GM19238 (cell line): ENCODE measurements around the gene MIS18A.
"Not testable (repeated sequence)": the region's sequence is repeated elsewhere in the genome, so short reads cannot be mapped to it uniquely, and the experiment has no call there.

Experiments
- DNase-seq: peaks from one replicate; pipeline ENCODE4 v3.0.0; 2011; ENCODE audit warnings: low spot score; ENCODE audit not compliant: insufficient read length

The MIS18A gene

DNA sequence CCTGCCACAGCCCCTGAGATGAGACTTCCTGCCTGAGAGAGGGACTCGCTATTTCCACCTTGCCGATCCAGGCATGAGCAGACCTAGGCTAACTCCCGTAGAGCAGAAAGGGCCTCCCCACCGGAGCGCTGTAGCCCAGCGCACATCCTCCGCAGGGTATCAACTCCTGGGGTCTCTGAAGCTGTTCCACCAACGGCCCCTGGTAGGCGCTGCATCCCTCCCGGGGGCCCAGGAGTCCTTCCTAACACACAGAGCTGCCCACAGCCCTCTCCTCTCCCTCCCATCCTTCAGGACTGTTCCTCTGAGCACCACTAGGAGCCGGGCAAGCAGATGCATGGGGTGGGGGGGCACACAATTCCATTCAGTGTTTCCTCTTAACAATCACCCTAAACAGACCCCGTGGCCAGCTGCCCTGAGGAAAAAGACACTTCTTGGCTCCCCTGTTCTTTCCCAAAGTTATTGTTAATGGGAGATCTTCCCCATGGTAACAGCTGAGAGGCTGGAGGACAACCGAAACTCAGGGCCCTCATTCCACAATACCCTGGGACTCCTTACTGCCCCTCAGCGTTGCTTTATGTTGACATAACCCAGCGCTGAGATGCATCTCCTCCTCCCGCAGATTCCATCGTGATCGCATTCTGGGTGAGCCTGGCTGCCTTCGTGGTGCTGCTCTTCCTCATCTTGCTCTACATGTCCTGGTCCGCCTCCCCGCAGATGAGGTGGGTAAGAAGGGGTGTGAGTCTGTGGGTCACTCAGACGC, 27.4 kb upstream of the MIS18A start:
- DNase-seq: no peak

- no peak for DNase-seq
Measured at GRCh38 chr21:32304998-32305397, 26.1 kb upstream of the MIS18A start.

GRCh38 chr21:32303385-32303784, 24.5 kb upstream of the MIS18A start:
- DNase-seq: no peak

GRCh38 chr21:32302560-32302959, 23.7 kb upstream of the MIS18A start:
- DNase-seq: no peak

GRCh38 chr21:32301596-32301995, 22.7 kb upstream of the MIS18A start:
- DNase-seq: no peak

DNA sequence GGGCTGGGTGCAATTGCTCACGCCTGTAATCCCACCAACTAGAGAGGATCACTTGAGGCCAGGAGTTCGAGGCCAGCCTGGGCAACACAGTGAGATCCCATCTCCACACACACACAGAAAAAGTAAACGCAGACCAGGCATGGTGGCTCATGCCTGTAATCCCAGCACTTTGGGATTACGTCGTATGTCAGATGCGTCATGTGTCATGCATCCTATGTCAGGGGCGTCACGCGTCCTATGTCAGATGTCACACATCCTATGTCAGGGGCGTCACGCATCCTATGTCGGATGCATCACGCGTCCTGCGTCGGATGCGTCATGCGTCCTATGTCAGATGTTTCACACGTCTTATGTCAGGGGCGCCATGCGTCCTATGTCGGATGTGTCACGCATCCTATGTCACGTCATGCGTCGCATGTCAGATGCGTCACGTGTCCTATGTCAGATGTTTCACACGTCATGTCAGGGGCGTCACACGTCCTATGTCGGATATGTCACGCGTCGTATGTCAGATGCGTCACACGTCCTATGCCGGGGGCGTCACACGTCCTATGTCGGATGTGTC, 21.4 kb upstream of the MIS18A start:
- no peak for DNase-seq

GRCh38 chr21:32299695-32300094, 20.8 kb upstream of the MIS18A start:
- no peak for DNase-seq

DNA sequence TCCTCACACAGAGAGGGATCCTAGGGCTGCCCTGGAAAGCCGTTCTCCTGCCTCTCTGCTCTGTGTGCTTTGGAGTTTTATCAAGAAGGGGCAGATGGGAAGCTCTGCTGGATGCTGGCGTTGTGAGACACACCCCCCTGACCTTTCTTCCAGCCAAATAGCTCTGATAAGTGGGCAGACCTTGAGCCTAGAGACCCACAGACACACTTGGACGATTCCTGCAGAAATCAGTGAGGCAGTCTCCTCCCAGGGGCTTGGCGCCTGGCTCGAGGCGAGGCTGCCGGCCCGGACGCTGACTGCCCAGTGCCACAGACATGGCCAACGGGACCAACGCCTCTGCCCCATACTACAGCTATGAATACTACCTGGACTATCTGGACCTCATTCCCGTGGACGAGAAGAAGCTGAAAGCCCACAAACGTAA, 19.8 kb upstream of the MIS18A start, which contains the start of gene MRAP:
MRAP (plus strand) TSS at position 198 of the 424 bp plus-strand sequence; CDS start at position 315, 117 bp downstream.
- no peak for DNase-seq

DNA sequence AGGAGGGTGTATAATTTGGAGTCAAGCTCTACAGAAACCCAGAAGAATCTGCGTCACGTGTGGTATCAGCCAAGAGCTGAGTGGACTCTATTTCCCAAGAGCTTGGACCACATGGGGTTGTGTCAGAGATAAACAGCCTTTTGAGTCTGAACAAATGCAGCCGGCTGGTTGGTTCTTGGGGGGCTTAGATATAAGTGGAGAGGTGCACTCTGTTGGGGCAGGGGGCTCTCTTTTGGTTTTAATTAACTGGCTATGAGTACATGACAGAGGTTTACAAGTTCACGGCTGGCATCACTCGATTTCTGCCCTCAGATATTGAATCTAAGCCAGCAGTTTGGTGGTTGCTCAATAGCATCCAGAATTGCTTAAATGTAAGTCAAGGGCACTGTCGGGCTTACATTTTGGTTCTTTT, 19.3 kb upstream of the MIS18A start:
- no peak for DNase-seq

DNA sequence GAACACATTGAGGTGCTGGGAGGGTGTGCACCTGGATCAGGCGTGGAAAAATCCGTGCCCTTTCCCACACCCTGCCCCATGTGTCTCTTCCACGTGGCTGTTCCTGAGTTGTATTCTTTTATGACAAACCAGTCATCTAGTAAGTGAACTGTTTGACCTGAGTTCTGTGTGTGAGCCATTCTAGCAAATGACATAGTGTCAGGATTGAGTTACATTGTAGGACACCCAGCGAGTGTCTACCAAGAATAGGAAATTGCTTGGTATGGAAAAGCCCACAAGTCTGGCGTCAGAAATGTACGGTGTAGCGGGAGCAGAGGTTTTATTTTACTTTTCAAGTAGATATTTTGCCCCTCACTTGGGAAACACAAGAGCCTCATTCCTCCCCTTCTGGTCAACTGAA, 18.6 kb upstream of the MIS18A start:
- DNase-seq: no peak

GRCh38 chr21:32285476-32285875, 6.6 kb upstream of the MIS18A start:
- no peak for DNase-seq

DNA sequence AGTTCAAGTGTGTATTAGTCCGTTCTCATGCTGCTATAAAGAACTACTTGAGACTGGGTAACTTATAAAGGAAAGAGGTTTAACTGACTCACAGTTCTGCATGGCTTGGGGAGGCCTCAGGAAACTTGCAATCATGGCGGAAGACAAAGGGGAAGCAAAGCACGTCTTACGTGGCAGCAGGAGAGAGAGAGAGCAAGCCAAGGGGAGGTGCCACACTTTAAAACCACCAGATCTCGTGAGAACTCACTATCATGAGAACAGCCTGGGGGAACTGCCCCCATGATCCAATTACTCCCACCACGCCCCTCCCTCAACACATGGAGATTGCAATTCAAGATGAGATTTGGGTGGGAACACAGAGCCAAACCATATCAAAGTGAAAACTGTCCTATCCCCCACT, 4.1 kb upstream of the MIS18A start:
- DNase-seq: no peak

- DNase-seq: no peak
Measured at GRCh38 chr21:32281531-32281930, 2.7 kb upstream of the MIS18A start.

GRCh38 chr21:32279377-32279680, 480 bp upstream of the MIS18A start:
- DNase-seq: no peak

DNA sequence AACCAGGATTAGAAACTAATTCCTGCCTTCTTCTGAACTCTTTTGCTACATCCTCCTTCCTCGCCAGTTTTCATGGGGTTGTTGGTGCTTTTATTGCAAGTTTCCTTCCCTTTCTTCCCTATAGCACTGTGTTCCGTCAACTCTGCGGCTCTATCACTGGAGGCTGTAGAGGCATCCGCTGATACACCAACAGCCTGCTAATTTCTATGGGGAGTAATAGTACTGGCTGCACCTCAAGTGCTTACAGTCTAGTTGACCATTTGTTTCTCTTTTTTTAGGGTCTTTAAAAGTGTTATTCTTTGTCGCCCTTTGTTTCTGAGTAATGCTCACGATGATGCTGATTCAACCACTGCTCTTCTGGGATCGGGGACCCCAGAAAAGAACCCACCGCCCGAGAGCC, 746 bp downstream of the MIS18A start:
- DNase-seq: no peak

DNA sequence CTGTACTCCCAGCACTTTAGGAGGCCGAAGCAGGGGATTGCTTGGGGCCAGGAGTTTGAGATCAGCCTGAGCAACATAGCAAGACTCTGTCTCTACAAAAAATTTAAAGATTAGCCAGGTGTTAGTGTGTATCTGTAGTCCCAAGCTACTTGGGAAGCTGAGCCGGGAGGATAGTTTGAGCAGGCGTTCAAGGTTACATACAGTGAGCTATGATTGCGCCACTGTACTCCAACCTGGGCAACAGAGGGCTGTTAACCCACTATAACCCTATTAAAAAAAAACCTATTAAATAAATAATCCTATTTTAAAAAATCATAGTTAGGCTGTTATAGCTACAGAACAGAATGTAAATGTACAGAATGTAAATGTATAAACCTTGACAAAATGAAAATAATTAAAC, 2.2 kb downstream of the MIS18A start:
- DNase-seq: no peak

GRCh38 chr21:32270748-32271147, 8.1 kb downstream of the MIS18A start:
- no peak for DNase-seq

DNA sequence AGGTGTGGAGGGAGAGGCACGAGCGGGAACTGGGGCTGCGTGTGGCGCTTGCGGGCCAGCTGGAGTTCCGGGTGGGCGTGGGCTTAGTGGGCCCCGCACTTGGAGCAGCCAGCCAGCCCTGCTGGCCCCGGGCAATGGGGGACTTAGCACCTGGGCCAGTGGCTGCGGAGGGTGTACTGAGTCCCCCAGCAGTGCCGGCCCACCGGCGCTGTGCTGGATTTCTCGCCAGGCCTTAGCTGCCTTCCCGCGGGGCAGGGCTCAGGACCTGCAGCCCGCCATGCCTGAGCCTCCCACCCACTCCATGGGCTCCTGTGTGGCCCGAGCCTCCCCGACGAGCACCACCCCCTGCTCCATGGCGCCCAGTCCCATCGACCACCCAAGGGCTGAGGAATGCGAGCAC, 13.5 kb downstream of the MIS18A start:
- DNase-seq: not testable (repeated sequence)

DNA sequence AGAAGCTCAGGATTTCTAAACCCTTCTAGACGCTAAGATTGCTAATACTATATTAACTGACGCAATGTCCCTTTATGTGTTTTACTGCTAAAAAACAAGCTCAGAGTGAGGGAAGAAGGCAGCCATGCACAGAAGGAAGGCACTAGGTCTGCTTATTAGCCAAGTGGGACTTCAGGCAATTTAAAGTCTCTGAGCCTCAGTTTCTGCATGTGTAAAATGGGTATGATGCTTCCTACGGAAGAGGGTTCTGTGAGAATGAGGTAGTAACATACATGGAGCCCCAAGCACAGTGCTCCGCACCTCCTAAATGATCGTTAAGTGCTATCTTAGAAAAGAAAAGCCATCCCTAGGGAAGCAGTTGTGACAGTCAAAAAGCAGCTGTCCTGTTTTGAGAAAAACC, 16.9 kb downstream of the MIS18A start:
- no peak for DNase-seq

GRCh38 chr21:32260130-32260529, 18.7 kb downstream of the MIS18A start:
- no peak for DNase-seq

GRCh38 chr21:32258786-32259048, 20.1 kb downstream of the MIS18A start:
- not testable (repeated sequence) for DNase-seq

- DNase-seq: peak; percentile 36
Measured at GRCh38 chr21:32257962-32258785, 20.7 kb downstream of the MIS18A start.
